DMS79 (cell line): Measurements from ENCODE around the gene CREB3L1.

Experiments used
- DNase-seq: peaks from one replicate; lab custom pipeline; 2025; lab: John Stamatoyannopoulos, UW

The CREB3L1 gene

DNA sequence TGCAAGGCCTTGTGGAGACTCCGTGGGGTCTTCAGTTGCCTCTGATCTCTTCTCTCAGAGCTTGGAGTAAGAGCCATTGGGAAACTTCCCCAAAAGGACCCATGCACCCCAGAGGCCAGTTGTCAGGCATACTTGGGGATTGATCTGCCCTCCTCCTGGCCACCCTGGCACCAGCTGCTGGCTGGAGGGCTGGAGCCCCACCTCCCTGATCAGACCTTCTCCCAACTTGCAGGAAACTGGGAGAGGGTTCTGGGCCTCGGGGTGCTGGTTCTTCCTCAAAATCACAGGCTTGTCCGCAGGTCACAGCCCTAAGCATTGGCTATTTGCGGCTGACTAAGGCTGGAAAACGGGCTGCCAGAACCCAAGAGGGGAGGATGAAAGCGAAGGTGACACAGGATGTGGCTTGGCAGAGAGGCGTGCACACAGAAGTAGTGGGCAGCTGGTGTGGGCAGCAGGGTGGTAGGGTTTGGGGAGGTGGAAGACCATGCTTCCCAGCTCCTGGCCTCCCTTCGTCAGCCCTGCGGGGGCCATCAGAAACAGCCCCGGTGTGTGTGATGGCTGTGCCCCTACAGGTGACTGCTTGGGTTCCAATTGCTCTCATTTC is 68.5 kb downstream of the CREB3L1 start:
- DNase-seq = no peak

DNA sequence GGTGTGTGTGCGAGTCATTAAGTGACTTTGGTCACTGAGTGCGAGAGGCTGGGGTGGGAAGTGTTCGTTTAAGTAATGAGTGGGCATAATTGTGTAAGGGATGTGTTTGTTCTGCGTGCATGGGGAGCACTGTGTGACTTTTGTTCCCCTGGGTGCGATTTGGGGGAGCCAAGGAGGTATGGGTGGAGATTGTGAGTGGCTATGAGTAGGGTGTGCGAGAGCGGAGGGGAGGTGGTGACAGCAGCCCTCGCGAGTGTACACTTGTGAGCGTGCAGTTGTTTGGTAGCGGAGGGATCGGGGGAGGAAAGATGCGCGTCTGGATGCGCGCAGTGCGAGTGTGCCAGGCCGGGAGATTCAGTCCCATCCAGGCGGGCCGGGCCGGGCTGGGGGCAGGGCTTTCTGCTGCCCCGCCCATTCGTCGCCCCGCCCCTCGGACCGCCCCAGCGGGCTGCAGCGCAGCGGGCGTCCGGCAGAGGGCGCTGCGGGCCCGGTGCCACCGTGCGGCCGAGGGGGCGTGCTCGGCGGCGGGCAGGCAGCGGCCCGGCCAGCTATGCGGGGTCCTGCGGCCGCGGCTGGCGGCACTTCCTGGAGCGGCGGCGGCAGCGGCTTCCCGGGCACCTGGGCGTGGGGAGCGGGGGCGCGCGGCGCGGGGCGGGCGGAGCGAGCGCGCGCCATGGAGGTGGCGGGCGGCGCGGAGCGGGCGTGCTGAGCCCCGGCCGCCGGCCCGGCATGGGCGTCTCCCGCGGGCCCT is 69.6 kb downstream of the CREB3L1 start, which contains the start of gene DGKZ:
TSS of gene DGKZ (plus strand) at position 578 of the 751 bp plus-strand sequence. CDS start 197 bp downstream, outside the sequence.
- peak; percentile 39 for DNase-seq

DNA sequence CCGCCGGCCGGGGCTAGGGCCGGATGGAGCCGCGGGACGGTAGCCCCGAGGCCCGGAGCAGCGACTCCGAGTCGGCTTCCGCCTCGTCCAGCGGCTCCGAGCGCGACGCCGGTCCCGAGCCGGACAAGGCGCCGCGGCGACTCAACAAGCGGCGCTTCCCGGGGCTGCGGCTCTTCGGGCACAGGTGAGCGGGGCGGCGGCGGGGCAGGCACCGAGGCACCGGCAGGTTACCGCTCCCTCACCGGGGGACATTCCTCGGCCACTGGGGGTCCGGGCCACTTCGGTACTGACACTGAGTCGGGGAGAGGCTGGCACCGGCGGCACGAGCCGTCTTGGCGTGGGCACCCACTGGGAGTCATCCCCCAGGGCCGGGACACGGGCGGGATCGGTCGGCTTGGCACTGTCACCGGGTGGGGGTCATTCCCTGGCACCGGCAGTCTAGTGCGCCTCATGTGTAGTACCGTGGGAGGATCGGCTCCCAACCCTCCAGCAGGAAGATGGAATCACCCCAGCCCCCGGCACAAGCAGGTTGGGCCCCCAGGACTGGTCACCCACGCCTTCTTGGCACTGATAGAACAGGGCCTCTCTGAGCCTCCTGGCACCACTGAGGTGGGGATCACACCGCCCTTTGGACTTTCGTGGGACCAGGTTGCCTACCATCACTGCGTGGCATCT is 70.3 kb downstream of the CREB3L1 start:
- DNase-seq = no peak

DNA sequence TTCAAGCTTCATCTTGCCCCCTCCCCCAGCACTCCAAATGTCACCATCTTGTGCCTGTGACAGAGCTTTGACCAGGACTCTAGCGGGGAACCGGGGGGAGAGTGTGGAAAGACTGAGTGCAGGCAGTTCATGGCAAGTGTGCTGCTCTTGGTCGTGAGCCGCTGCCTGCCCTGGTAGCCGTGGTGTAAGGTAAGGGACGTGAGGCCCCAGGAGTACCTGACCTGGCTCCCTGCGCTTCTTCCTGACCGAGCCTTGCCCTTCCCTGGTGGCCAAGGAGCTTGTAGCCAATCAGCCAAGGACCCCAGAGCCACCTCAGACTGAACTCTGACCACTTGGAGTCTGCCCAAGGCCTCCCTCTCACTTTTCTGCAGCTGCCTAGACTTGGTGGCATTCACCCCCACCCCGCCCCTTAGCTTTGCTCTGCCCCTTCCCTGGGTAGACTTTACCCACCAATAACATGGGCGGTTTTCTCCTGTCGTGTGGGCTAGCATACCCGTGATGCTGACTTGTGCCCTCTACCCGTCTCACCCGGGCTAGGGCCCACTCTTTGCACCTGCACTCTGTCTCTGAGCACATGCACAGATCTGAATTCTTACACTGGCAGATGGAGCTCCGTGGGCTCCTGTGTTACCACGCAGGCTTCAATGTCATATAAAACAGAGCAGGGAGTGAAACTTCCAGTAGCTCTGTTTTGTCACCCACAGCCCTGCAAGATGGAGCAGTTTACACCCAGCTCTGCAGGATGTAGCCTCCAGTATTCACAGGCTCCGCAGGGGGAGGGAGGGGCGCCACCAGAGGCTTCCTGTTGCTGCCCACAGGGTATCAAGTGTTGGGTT is 71.3 kb downstream of the CREB3L1 start:
- DNase-seq = no peak

DNA sequence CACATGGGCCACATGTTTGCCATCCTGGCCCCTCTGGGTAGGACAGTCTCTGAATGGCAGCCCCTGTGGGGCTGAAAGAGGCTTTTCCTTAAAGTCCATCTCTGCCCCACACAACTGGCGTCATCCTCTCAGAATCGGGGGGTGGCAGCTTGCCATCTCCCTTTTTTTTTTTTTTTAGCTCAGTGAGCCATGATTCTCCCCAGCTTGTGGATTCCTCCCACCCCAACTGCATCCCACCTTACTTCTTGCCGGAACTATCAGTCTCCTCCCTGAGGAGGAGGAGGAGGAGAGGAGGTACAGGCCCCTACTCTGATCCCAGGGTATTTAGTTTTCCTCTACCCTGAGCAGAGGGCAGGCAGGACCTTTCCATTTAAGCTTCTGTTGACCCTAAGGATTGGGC is 73.2 kb downstream of the CREB3L1 start:
- no peak for DNase-seq

DNA sequence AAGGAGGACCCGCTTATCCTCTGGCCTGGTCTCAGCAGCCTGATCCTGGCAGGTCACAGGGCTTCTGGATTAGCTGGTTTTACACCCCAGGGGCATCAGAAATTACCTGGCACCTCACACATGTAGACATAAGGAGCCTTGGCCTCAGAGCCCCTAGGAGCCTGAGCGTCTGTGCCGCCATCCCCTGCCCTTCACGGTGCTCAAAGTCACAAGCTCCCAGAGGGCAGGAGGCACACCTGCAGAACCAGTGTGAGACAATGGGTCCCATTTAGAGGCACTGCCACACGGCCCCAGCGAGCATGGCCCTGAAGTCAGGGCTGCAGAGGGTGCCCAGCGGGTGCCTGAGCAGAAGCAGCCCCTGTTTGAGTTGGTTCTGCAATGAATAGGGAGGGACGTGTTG is 73.7 kb downstream of the CREB3L1 start:
- no peak for DNase-seq

GRCh38 chr11:46351606-46352005 is 74.1 kb downstream of the CREB3L1 start:
- no peak for DNase-seq

GRCh38 chr11:46352063-46352841 is 74.8 kb downstream of the CREB3L1 start:
- no peak for DNase-seq

GRCh38 chr11:46353698-46354097 is 76.2 kb downstream of the CREB3L1 start:
- no peak for DNase-seq

- no peak for DNase-seq
Observed at GRCh38 chr11:46356924-46357482, 79.5 kb downstream of the CREB3L1 start.

DNA sequence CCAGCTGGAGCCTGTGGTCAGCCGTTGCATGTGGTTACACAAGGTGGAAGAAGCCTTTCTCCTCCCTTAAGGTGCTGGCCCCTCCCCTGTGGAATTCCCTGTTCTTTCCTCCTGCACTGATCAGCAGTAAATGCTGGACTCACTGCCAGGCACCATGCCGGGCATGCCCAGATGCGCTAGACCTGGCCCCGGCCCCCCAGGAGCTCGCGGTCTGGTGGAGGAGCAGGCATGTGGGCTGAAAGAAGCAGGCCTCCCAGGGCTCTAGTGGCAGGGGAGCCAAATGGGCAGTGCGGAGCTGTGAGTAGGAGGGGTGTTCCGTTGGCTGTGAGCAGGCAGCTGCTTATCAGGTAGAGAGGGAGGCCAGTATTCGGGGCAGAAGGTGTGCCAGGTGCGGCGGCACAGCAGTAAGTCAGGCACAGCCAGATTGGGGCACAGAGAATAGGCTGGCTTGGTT is 80.0 kb downstream of the CREB3L1 start:
- DNase-seq = peak; percentile 27

GRCh38 chr11:46359953-46360352 is 82.5 kb downstream of the CREB3L1 start:
- DNase-seq = no peak

GRCh38 chr11:46360878-46361277 is 83.4 kb downstream of the CREB3L1 start:
- DNase-seq = no peak

GRCh38 chr11:46361283-46362155 is 84.1 kb downstream of the CREB3L1 start:
- no peak for DNase-seq

GRCh38 chr11:46362156-46363030 is 84.9 kb downstream of the CREB3L1 start:
- DNase-seq = no peak

- DNase-seq = no peak
Observed at GRCh38 chr11:46363031-46363407, 85.6 kb downstream of the CREB3L1 start.

GRCh38 chr11:46363455-46364005 is 86.1 kb downstream of the CREB3L1 start:
- no peak for DNase-seq

- no peak for DNase-seq
Observed at GRCh38 chr11:46364056-46364455, 86.6 kb downstream of the CREB3L1 start.

DNA sequence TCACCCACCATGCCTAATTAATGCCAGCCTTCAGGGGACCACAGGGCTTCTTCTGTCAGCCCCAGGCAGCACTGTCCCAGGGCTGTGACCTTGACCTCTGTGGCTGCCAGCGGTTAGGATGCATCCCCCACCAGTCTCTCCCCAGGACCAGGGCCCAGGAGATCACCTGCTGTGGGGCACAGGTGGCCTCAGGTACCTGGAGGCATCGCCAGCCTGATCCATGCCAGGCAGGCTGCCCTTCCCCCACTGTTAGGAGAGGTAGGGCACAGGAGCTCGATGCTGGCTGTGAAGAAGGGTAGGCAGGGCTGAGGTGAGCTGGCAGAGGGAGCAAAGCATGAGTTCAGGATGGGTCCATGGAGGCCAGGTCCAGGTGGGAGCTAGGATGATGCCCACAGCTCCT is 87.3 kb downstream of the CREB3L1 start:
- DNase-seq = no peak
